ENCODE data around the gene PLOD1.

DNA sequence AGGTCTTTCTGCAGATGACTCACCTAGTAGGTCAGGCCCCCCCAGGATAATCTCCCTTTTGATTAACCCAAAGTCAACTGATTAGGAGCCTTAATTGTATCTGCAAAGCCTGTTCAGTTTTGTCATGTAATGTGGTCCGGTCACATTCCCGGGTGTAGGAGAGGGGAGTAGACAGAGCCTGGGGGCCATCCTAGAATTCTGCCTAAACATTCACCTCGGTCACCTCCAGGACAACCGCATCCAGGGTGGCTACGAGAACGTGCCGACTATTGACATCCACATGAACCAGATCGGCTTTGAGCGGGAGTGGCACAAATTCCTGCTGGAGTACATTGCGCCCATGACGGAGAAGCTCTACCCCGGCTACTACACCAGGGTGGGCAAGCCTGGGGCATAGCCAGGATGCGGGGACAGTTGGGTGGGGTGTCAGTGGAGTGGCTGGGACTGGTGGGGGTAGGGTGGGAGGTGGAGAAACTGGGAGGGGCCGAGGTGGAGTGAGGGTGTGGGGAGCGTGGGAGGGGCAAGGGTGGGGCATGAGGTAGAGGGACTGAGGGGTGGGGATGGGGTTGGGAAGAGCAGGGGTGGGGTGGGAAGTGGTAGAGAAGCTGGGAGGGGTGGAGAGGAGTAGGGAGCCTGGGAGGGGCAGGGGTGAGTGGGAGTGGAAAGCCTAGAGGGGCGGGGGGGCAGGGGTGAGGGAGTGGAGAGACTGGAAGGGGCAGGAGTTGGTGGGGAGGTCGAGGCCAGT is 36.1 kb downstream of the PLOD1 start:
- TF ChIP-seq, protein P1, sequence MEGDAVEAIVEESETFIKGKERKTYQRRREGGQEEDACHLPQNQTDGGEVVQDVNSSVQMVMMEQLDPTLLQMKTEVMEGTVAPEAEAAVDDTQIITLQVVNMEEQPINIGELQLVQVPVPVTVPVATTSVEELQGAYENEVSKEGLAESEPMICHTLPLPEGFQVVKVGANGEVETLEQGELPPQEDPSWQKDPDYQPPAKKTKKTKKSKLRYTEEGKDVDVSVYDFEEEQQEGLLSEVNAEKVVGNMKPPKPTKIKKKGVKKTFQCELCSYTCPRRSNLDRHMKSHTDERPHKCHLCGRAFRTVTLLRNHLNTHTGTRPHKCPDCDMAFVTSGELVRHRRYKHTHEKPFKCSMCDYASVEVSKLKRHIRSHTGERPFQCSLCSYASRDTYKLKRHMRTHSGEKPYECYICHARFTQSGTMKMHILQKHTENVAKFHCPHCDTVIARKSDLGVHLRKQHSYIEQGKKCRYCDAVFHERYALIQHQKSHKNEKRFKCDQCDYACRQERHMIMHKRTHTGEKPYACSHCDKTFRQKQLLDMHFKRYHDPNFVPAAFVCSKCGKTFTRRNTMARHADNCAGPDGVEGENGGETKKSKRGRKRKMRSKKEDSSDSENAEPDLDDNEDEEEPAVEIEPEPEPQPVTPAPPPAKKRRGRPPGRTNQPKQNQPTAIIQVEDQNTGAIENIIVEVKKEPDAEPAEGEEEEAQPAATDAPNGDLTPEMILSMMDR (IDR thresholded peaks at IDR 0.05), result no peak
- no peak for TF ChIP-seq ZFX (IDR thresholded peaks at IDR 0.05; ENCODE audit: borderline replicate concordance)

Data from 22Rv1 (cell line).